Breast epithelium (tissue), 3 donors: ENCODE data around the gene ARHGAP9.

Experiments
- POLR2A ChIP-seq: fragments of 450-650 bp; IDR thresholded peaks from one replicate; pipeline ENCODE4 v1.6.1; 2016; ENCODE audit warnings: antibody characterized with exemption, mild to moderate bottlenecking, moderate library complexity
- POLR2AphosphoS5 ChIP-seq, 3 donors: sonication (generic); formaldehyde crosslinking; IDR thresholded peaks; one replicate each; pipeline ENCODE4 v1.6.1; 2017; ENCODE audit warnings: antibody characterized with exemption in 3 of 3
- TF ChIP-seq, protein P1 (sequence below), 3 donors: fragments of 450-650 bp; IDR thresholded peaks; one replicate each; pipeline ENCODE4 v1.5.1; 2016 to 2017; ENCODE audit warnings: antibody characterized with exemption in 3 of 3, mild to moderate bottlenecking in 3 of 3, moderate library complexity in 3 of 3

DNA sequence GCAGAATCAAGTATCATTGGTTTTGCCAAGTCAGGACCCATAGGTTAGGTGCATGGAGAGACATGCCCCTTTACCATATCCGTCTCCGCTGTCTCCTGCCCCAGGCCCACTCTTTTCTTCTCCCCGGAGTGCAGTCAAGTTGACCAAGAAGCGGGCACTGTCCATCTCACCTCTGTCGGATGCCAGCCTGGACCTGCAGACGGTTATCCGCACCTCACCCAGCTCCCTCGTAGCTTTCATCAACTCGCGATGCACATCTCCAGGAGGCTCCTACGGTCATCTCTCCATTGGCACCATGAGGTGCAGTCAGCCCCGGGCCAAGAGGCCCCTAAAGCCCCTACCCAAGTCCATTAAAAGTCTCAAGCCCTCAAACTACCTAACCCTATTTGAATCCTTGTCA is 15.1 kb downstream of the ARHGAP9 start:
- TF ChIP-seq, protein P1, sequence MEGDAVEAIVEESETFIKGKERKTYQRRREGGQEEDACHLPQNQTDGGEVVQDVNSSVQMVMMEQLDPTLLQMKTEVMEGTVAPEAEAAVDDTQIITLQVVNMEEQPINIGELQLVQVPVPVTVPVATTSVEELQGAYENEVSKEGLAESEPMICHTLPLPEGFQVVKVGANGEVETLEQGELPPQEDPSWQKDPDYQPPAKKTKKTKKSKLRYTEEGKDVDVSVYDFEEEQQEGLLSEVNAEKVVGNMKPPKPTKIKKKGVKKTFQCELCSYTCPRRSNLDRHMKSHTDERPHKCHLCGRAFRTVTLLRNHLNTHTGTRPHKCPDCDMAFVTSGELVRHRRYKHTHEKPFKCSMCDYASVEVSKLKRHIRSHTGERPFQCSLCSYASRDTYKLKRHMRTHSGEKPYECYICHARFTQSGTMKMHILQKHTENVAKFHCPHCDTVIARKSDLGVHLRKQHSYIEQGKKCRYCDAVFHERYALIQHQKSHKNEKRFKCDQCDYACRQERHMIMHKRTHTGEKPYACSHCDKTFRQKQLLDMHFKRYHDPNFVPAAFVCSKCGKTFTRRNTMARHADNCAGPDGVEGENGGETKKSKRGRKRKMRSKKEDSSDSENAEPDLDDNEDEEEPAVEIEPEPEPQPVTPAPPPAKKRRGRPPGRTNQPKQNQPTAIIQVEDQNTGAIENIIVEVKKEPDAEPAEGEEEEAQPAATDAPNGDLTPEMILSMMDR (IDR thresholded peaks at IDR 0.05) = no peak
- TF ChIP-seq POLR2AphosphoS5 (IDR thresholded peaks at IDR 0.05) = no peak
- no peak for TF ChIP-seq POLR2A
